Thoracic aorta (tissue), 2 donors: ENCODE data around the gene STK25. TPM values are rescaled to one million over a fixed set of nuclear protein-coding genes. Genes with fewer than 3 reads are reported as not detected.

Experiments
- ATAC-seq: fragments of 150-250 bp; one replicate; pipeline ENCODE4 v1.8.0; 2017; ENCODE audit warnings: low read depth; ENCODE audit not compliant: insufficient number of reproducible peaks, low FRiP score
- DNase-seq: peaks from one replicate; pipeline ENCODE4 v3.0.0-alpha.2; 2020; ENCODE audit warnings: low spot score
- H3K27ac ChIP-seq, 2 donors: fragments of 200-600 bp; sonication (generic); 1 replicate in 1 of 2; 2 replicates in 1 of 2; pipeline ENCODE4 v1.5.1; 2016; ENCODE audit warnings: mild to moderate bottlenecking in 2 of 2, moderate library complexity in 2 of 2
- H3K27me3 ChIP-seq: fragments of 200-600 bp; sonication (generic); replicated peaks from 2 replicates; pipeline ENCODE4 v1.6.0; 2016; ENCODE audit warnings: mild to moderate bottlenecking; ENCODE audit not compliant: insufficient read depth
- H3K36me3 ChIP-seq: fragments of 200-600 bp; sonication (generic); one replicate; pipeline ENCODE4 v1.5.1; 2016
- H3K4me1 ChIP-seq, 2 donors: fragments of 200-600 bp; sonication (generic); 1 replicate in 1 of 2; 2 replicates in 1 of 2; pipeline versions ENCODE4 v1.5.1 to v1.6.0; 2016; ENCODE audit warnings: low read depth in 2 of 2, mild to moderate bottlenecking in 1 of 2; ENCODE audit not compliant: control insufficient read depth in 1 of 2
- H3K4me3 ChIP-seq: fragments of 200-600 bp; sonication (generic); 2 replicates; pipeline ENCODE4 v1.5.1; 2016; ENCODE audit warnings: mild to moderate bottlenecking
- H3K9me3 ChIP-seq: fragments of 200-600 bp; sonication (generic); 2 replicates; pipeline ENCODE4 v1.5.1; 2016
- CTCF ChIP-seq: fragments of 200-600 bp; sonication (generic); IDR thresholded peaks from one replicate; pipeline ENCODE4 v1.5.1; 2019; ENCODE audit warnings: antibody characterized with exemption
- total RNA-seq, 2 donors: library from RNA; depleted of rRNA; stranded (reverse); fragments of >200 nt; gene quantifications; one replicate each; pipeline versions ENCODE4 v1.1.0 to v1.2.3, GENCODE V29; 2016

The STK25 gene
- total RNA-seq, 2 donors from 2014 or later, result 180 to 279 TPM

GRCh38 chr2:241542278-241542605 lies 33.9 kb upstream of the STK25 start:
- no peak overlapping the region for H3K27ac ChIP-seq
- no peak overlapping the region for H3K4me3 ChIP-seq
- no peaks in the 10 kb centered on the region for H3K27me3 ChIP-seq
- TF ChIP-seq CTCF, result no peak
- DNase-seq, result no peak
- ATAC-seq, result no peak
- H3K9me3 ChIP-seq, result no peaks in the 10 kb centered on the region
- no peaks in the 10 kb centered on the region for H3K36me3 ChIP-seq
- H3K4me1 ChIP-seq, result peaks cover 3 to 23% of the 10 kb centered on the region in 2 donors

DNA sequence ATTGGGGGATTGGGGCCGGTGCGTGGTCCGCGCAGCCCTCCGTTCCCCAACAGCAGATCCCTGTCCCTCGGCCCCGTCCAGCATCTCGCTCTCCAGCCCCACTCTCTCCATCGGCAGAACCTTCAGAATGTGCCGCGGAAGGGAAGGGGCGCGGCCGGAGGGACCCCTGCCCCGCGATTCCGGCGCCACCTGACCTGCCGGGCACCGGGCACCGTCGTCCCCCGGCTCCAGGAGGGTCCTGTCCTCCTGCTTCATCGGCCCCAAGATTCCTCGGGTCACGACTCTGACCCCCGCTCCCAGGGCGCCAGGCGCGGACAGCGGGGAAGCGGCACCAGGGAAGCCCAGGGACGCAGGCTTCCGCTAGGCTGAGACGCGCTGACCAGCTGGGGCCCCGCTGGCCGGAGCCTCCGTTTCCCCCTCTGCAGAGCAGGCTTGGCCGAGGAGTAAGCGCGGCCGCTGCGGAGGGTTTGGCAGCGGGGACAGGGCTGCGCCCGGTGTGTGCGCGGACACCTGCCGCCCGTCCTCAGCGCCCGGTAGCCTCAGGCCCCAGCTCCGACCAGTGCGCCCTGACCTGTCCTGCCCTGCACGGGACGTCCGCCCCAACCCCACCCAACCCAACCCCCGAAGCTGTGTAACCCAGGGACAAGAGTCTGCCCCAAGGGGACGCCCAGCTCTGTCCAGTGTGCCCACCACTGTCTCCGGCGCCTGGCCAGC lies 33.3 kb upstream of the STK25 start:
- H3K4me3 ChIP-seq, result peak overlapping the region; percentile 68
- ATAC-seq, result no peak
- no peak for TF ChIP-seq CTCF

GRCh38 chr2:241540771-241541561 lies 32.6 kb upstream of the STK25 start:
- H3K27ac ChIP-seq, result no peak overlapping the region

More for the DNA sequence above, 33.3 kb upstream of the STK25 start:
- no peaks in the 10 kb centered on the region for H3K9me3 ChIP-seq
- DNase-seq, result no peak
- H3K27me3 ChIP-seq, result no peaks in the 10 kb centered on the region
- H3K27ac ChIP-seq, result no peak overlapping the region
- peaks cover 3 to 17% of the 10 kb centered on the region in 2 donors for H3K4me1 ChIP-seq
- H3K36me3 ChIP-seq, result no peaks in the 10 kb centered on the region

DNA sequence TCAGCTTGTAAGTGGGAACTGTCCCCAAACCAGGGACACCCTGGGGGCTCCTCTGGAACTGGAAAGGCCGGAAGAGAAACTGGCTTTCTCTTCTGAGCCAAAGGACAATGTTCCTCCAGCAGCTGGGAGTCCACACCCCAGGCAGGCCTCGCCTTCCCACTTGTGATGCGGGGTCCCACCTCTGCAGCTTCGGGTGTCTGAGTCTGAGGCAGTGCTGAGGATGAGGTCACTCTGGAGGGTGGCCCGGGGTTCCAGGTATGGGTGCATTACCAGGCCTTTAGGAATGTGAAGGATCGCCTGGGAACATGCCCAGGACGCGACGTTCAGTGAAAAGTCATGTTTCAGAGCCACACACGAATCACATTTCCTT lies 32.0 kb upstream of the STK25 start:
- Histone ChIP-seq H3K27ac (no peak overlapping the region), H3K9me3 (no peaks in the 10 kb centered on the region), H3K36me3 (no peaks in the 10 kb centered on the region), H3K4me1 (peaks cover 3 to 16% of the 10 kb centered on the region in 2 donors), H3K27me3 (no peaks in the 10 kb centered on the region), H3K4me3 (peak overlapping the region; percentile 68)
- peak; percentile 29 for ATAC-seq
- no peak for TF ChIP-seq CTCF
- DNase-seq, result no peak

More at GRCh38 chr2:241540771-241541561, 32.6 kb upstream of the STK25 start:
- no peak for TF ChIP-seq CTCF
- DNase-seq (no peak), ATAC-seq (no peak)
- Histone ChIP-seq H3K9me3 (no peaks in the 10 kb centered on the region), H3K4me3 (peak overlapping the region; percentile 68), H3K4me1 (peaks cover 3 to 16% of the 10 kb centered on the region in 2 donors), H3K36me3 (no peaks in the 10 kb centered on the region), H3K27me3 (no peaks in the 10 kb centered on the region)

- DNase-seq (no peak), ATAC-seq (no peak)
- Histone ChIP-seq H3K4me3 (no peak overlapping the region), H3K36me3 (no peaks in the 10 kb centered on the region), H3K9me3 (no peaks in the 10 kb centered on the region), H3K4me1 (peaks cover 3 to 16% of the 10 kb centered on the region in 2 donors), H3K27ac (no peak overlapping the region), H3K27me3 (no peaks in the 10 kb centered on the region)
- TF ChIP-seq CTCF, result no peak
Measured at GRCh38 chr2:241539616-241540374, 31.4 kb upstream of the STK25 start.
